ENCODE measurements around the gene METTL21C. TPM values are rescaled to one million over a fixed set of nuclear protein-coding genes. Genes with fewer than 3 reads are reported as not detected.

Gene METTL21C
- total RNA-seq, 2 donors from 2014 or later: not detected

GRCh38 chr13:102698649-102698980, 3.8 kb upstream of the METTL21C start:
- Histone ChIP-seq H3K9ac (ENCODE audit: low read depth in 2 of 2, low read length in 2 of 2) (no peak overlapping the region), H3K9me3 (no peaks in the 10 kb centered on the region), H3K4me1 (no peaks in the 10 kb centered on the region), H3K27ac (no peak overlapping the region), H3K36me3 (no peaks in the 10 kb centered on the region), H3K27me3 (no peaks in the 10 kb centered on the region), H3K4me3 (no peak overlapping the region)
- intact Hi-C loops (cut with DNase I): no loop called here
- no peak for TF ChIP-seq CTCF (IDR thresholded peaks at IDR 0.05)
- DNase-seq: no peak

GRCh38 chr13:102697929-102698648, 3.2 kb upstream of the METTL21C start:
- DNase-seq: no peak
- Histone ChIP-seq H3K27me3 (no peaks in the 10 kb centered on the region), H3K36me3 (no peaks in the 10 kb centered on the region), H3K4me1 (no peaks in the 10 kb centered on the region), H3K9me3 (no peaks in the 10 kb centered on the region), H3K27ac (no peak overlapping the region), H3K9ac (ENCODE audit: low read depth in 2 of 2, low read length in 2 of 2) (no peak overlapping the region), H3K4me3 (no peak overlapping the region)
- TF ChIP-seq CTCF (IDR thresholded peaks at IDR 0.05): no peak
- intact Hi-C loops (cut with DNase I): no loop called here

- Histone ChIP-seq H3K27me3 (peaks cover 3% of the 10 kb centered on the region), H3K27ac (no peak overlapping the region), H3K4me3 (no peak overlapping the region), H3K4me1 (no peaks in the 10 kb centered on the region), H3K9ac (ENCODE audit: low read depth in 2 of 2, low read length in 2 of 2) (no peak overlapping the region), H3K9me3 (no peaks in the 10 kb centered on the region), H3K36me3 (no peaks in the 10 kb centered on the region)
- no peak for TF ChIP-seq CTCF (IDR thresholded peaks at IDR 0.05)
- DNase-seq: no peak
- intact Hi-C loops (cut with DNase I): no loop called here
These were observed 2.4 kb upstream of the METTL21C start for GRCh38 chr13:102697264-102697663.

- Histone ChIP-seq H3K27me3 (peaks cover 3% of the 10 kb centered on the region), H3K4me3 (no peak overlapping the region), H3K9me3 (no peaks in the 10 kb centered on the region), H3K4me1 (no peaks in the 10 kb centered on the region), H3K36me3 (no peaks in the 10 kb centered on the region), H3K9ac (ENCODE audit: low read depth in 2 of 2, low read length in 2 of 2) (no peak overlapping the region), H3K27ac (no peak overlapping the region)
- intact Hi-C loops (cut with DNase I): no loop called here
- DNase-seq: no peak
- no peak for TF ChIP-seq CTCF (IDR thresholded peaks at IDR 0.05)
These were observed 1.6 kb upstream of the METTL21C start for GRCh38 chr13:102696465-102696864.

GRCh38 chr13:102693776-102694175, 1.1 kb downstream of the METTL21C start:
- Histone ChIP-seq H3K4me1 (no peaks in the 10 kb centered on the region), H3K9me3 (no peaks in the 10 kb centered on the region), H3K9ac (ENCODE audit: low read depth in 2 of 2, low read length in 2 of 2) (no peak overlapping the region), H3K27me3 (peaks cover 3% of the 10 kb centered on the region), H3K36me3 (no peaks in the 10 kb centered on the region), H3K4me3 (no peak overlapping the region), H3K27ac (no peak overlapping the region)
- TF ChIP-seq CTCF (IDR thresholded peaks at IDR 0.05): no peak
- no peak for DNase-seq
- intact Hi-C loops (cut with DNase I): no loop called here
